ENCODE results near the gene MACROH2A1. TPM values are rescaled to one million over a fixed set of nuclear protein-coding genes. Genes with fewer than 3 reads are reported as not detected.

The MACROH2A1 gene
- total RNA-seq, 4 donors from 2014 or later: 164 to 268 (median 170) TPM

DNA sequence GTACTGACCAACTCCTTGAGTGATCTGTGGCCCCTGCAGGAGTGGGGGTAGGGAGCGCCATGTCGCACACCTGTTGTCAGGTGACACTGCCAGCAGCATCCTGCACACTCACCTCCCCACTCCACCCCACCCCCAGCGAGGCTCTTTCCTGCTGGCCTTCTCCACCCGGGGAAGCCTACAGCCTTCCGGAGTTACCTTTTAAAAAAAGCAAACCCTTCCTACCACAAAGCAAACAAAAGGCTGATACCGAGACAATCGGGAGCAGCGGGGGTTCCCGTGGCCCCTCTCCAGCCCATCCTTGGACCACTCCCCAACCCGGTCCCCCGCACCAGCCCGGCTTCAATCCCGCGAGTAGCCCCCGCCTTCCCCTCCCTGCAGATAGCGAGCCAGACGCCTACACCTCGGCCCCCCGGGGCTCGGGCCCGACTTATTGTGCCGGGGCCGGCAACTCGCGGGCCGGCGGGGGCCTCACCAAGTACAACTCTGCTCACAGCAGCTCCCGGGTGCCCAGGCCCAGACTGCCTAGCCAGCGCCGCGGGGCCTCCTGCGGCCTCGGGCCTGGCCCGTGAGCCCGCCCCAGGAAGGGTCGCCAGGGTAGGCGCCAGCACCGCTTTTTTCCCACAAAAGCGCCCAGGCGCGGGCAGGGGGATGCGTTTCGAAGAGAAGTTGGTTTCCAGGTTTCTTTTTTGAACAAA lies 724 bp downstream of the MACROH2A1 start:
- H3K27ac ChIP-seq: peak overlapping the region; percentile 88 to 95 (median 92)
- DNase-seq (ENCODE audit: low spot score in 2 of 2): no peak
- WGBS, 2 donors: 1% methylated on average over 33 to 42 of the region's 43 CpGs
- peak overlapping the region; percentile 87 to 98 (median 94) for H3K4me3 ChIP-seq
- peaks cover 0 to 66% (median 33%) of the 10 kb centered on the region in 4 donors for H3K4me1 ChIP-seq
- H3K36me3 ChIP-seq: no peaks in the 10 kb centered on the region
- TF ChIP-seq, protein P1, sequence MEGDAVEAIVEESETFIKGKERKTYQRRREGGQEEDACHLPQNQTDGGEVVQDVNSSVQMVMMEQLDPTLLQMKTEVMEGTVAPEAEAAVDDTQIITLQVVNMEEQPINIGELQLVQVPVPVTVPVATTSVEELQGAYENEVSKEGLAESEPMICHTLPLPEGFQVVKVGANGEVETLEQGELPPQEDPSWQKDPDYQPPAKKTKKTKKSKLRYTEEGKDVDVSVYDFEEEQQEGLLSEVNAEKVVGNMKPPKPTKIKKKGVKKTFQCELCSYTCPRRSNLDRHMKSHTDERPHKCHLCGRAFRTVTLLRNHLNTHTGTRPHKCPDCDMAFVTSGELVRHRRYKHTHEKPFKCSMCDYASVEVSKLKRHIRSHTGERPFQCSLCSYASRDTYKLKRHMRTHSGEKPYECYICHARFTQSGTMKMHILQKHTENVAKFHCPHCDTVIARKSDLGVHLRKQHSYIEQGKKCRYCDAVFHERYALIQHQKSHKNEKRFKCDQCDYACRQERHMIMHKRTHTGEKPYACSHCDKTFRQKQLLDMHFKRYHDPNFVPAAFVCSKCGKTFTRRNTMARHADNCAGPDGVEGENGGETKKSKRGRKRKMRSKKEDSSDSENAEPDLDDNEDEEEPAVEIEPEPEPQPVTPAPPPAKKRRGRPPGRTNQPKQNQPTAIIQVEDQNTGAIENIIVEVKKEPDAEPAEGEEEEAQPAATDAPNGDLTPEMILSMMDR (IDR thresholded peaks at IDR 0.05): no peak
- TF ChIP-seq POLR2A (IDR thresholded peaks at IDR 0.05): no peak
- TF ChIP-seq EP300 (IDR thresholded peaks at IDR 0.05): no peak
- H3K9me3 ChIP-seq: no peaks in the 10 kb centered on the region
- H3K27me3 ChIP-seq: no peaks in the 10 kb centered on the region

DNA sequence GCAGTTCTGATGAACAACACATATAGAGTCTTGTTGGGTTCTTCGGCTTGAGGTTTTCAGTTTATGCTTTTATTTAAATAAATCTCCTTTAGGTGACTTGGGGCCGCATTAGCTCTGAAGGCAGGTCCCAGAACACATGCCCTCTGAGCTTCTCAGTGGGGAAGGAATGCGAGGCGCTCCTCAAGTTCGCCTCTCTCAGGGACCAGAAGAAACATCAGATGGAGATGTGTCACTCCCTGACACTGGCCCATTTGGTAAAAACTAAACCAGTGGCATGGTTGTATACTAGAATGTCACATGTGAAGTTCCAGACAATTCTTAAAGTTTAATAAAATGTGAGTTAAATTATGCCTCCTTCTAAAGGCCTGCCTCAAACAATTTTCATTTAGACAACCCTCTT lies 1.9 kb downstream of the MACROH2A1 start:
- WGBS, 2 donors: 76 to 81% methylated on average over 5 of the region's 5 CpGs
- TF ChIP-seq, protein P1 (IDR thresholded peaks at IDR 0.05): no peak
- TF ChIP-seq POLR2A (IDR thresholded peaks at IDR 0.05) (no peak), EP300 (IDR thresholded peaks at IDR 0.05) (no peak)
- peak overlapping the region in 1 of 4 donors; percentile 39 for H3K27ac ChIP-seq
- no peaks in the 10 kb centered on the region for H3K9me3 ChIP-seq
- DNase-seq (ENCODE audit: low spot score in 2 of 2): no peak
- H3K36me3 ChIP-seq: no peaks in the 10 kb centered on the region
- no peak overlapping the region for H3K4me3 ChIP-seq
- H3K27me3 ChIP-seq: no peaks in the 10 kb centered on the region
- H3K4me1 ChIP-seq: peaks cover 0 to 76% (median 34%) of the 10 kb centered on the region in 4 donors

DNA sequence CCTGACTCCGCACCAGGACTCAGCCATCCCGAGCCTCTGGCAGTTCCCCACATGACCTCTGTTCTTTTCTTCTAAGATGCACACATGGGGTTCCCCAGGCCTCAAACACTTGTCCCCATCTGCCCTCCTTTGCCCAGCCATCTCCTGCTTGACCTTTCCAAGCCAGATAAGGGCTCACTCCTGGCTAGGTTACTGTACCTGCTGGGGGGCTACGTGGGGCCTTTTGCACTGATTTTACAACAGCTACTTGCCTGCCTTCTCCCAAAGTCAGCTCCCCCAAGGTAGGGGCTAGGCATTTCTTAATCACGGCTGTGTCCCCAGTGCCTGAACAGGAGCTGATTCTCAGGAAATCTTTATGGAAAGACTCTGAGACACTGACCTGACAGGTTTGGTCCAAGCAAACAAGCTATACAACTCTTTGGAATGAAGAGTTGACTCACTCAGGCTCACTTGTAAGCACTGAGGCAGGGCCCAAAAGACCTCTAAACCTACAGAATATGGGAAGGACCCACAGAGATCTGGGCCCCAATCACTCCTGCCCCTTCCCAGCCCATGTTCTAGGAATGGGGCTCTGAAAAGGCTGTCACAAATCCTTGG lies 2.5 kb downstream of the MACROH2A1 start:
- Histone ChIP-seq H3K36me3 (no peaks in the 10 kb centered on the region), H3K27me3 (no peaks in the 10 kb centered on the region), H3K9me3 (no peaks in the 10 kb centered on the region), H3K4me1 (peaks cover 0 to 82% (median 38%) of the 10 kb centered on the region in 4 donors), H3K27ac (peak overlapping the region in 2 of 4 donors; percentile 27 to 39), H3K4me3 (no peak overlapping the region)
- no peak for TF ChIP-seq EP300 (IDR thresholded peaks at IDR 0.05)
- TF ChIP-seq POLR2A (IDR thresholded peaks at IDR 0.05): no peak
- TF ChIP-seq, protein P1 (IDR thresholded peaks at IDR 0.05): no peak
- no peak for DNase-seq (ENCODE audit: low spot score in 2 of 2)
- 76 to 78% methylated on average over 4 of the region's 4 CpGs for WGBS, 2 donors

DNA sequence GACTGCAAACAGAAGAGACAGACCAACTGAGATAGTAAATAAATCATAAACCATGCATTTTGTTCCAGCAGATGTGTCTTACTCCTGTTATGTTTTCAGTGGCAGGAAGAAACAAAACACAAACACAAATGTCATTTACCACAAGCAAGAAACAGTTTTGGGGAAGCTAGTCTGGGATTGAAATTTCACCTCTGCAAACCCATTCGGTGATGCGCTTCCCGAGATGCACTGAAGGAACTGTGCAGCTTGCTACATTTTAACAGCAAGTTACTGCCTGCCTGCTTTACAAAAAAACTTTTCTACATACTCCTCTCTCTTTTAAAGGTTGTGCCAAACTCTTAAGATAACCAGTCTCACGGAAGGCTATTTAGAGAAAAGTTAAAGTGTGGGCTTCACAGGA lies 3.2 kb downstream of the MACROH2A1 start:
- Histone ChIP-seq H3K27me3 (no peaks in the 10 kb centered on the region), H3K4me1 (peaks cover 0 to 87% (median 43%) of the 10 kb centered on the region in 4 donors), H3K9me3 (no peaks in the 10 kb centered on the region), H3K36me3 (no peaks in the 10 kb centered on the region), H3K27ac (peak overlapping the region in 1 of 4 donors; percentile 27), H3K4me3 (no peak overlapping the region)
- DNase-seq (ENCODE audit: low spot score in 2 of 2): no peak
- TF ChIP-seq POLR2A (IDR thresholded peaks at IDR 0.05): no peak
- TF ChIP-seq, protein P1 (IDR thresholded peaks at IDR 0.05): no peak
- 65 to 73% methylated on average over 4 of the region's 4 CpGs for WGBS, 2 donors

DNA sequence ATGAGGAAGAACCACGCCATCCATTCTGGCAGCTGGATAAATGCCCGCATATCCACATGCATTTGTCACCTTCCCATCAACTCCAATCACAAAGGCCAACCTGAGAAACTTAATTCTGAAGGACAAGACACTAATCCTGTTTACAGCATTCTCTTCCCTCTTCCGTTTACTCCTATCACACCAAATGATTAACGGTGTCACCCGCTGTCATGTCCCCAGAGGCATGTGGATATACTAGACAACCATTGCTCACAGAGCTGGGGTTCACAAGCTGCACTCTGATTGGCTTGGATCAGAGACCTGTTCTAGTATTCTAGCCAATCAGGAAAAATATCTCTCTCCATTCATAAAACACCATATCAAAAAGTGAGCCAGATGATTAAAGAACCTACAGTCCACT lies 3.6 kb downstream of the MACROH2A1 start:
- no peak overlapping the region for H3K27ac ChIP-seq
- peaks cover 0 to 87% (median 48%) of the 10 kb centered on the region in 4 donors for H3K4me1 ChIP-seq
- no peak for DNase-seq (ENCODE audit: low spot score in 2 of 2)
- 73 to 80% methylated on average over 5 of the region's 5 CpGs for WGBS, 2 donors
- no peaks in the 10 kb centered on the region for H3K36me3 ChIP-seq
- TF ChIP-seq, protein P1 (IDR thresholded peaks at IDR 0.05): no peak
- TF ChIP-seq POLR2A (IDR thresholded peaks at IDR 0.05) (no peak), EP300 (IDR thresholded peaks at IDR 0.05) (no peak)
- H3K27me3 ChIP-seq: no peaks in the 10 kb centered on the region
- H3K9me3 ChIP-seq: no peaks in the 10 kb centered on the region
- H3K4me3 ChIP-seq: no peak overlapping the region
